Endodermal cell (in vitro differentiated cells): ENCODE measurements around the gene FDXR. TPM values are rescaled to one million over a fixed set of nuclear protein-coding genes. Genes with fewer than 3 reads are reported as not detected.

Source experiments
- DNase-seq: peaks from one replicate; pipeline ENCODE4 v3.0.0-alpha.2; 2017
- H3K27ac ChIP-seq: 2 replicates; pipeline ENCODE4 v1.5.1; 2013; ENCODE audit warnings: mild to moderate bottlenecking, low read depth, low read length, moderate library complexity
- H3K27me3 ChIP-seq: 2 replicates; pipeline ENCODE4 v1.6.1; 2013; ENCODE audit warnings: mild to moderate bottlenecking, low read length, moderate library complexity; ENCODE audit not compliant: insufficient read depth, control insufficient read depth, poor library complexity, severe bottlenecking
- H3K36me3 ChIP-seq: 2 replicates; pipeline ENCODE4 v1.7.0; 2013; ENCODE audit warnings: mild to moderate bottlenecking, low read length, moderate library complexity; ENCODE audit not compliant: control insufficient read depth, insufficient read depth
- H3K4me1 ChIP-seq: one replicate; pipeline ENCODE4 v1.7.0; 2013; ENCODE audit warnings: low read length; ENCODE audit not compliant: control insufficient read depth, insufficient read depth
- H3K4me3 ChIP-seq: 2 replicates; pipeline ENCODE4 v1.5.1; 2013; ENCODE audit warnings: mild to moderate bottlenecking, low read length, moderate library complexity
- H3K9ac ChIP-seq: 2 replicates; pipeline ENCODE4 v1.6.1; 2013; ENCODE audit warnings: mild to moderate bottlenecking, low read length, moderate library complexity; ENCODE audit not compliant: poor library complexity, severe bottlenecking; ENCODE audit errors: extremely low read depth
- H3K9me3 ChIP-seq: 2 replicates; pipeline ENCODE4 v1.6.1; 2013; ENCODE audit warnings: mild to moderate bottlenecking, low read length, moderate library complexity; ENCODE audit not compliant: control insufficient read depth
- H3K27ac Mint-ChIP-seq: 2 replicates; pipeline ENCODE4 v1.8.0; 2020; ENCODE audit warnings: mixed read lengths
- H3K27me3 Mint-ChIP-seq: 2 replicates; pipeline ENCODE4 v1.8.0; 2021; ENCODE audit warnings: mild to moderate bottlenecking, mixed read lengths; ENCODE audit not compliant: insufficient read depth
- H3K36me3 Mint-ChIP-seq: 2 replicates; pipeline ENCODE4 v1.8.0; 2020; ENCODE audit warnings: low read depth, mixed read lengths
- H3K4me1 Mint-ChIP-seq: 2 replicates; pipeline ENCODE4 v1.8.0; 2020; ENCODE audit warnings: mixed read lengths
- H3K4me3 Mint-ChIP-seq: 2 replicates; pipeline ENCODE4 v1.8.0; 2020; ENCODE audit warnings: mild to moderate bottlenecking, moderate library complexity, mixed read lengths
- H3K9me3 Mint-ChIP-seq: 2 replicates; pipeline ENCODE4 v1.8.0; 2020; ENCODE audit warnings: mild to moderate bottlenecking, mixed read lengths
- CTCF ChIP-seq: fragments of 200-600 bp; sonication (generic); conservative IDR thresholded peaks from 2 replicates; pipeline ENCODE4 v1.5.0; 2021; ENCODE audit warnings: antibody characterized with exemption, mild to moderate bottlenecking
- WGBS, 2 experiments: methylation state at CpG; one replicate each; pipeline versions ENCODE4 v1.1.5 to v1.1.7; 2013; ENCODE audit warnings: missing lambda C conversion rate in 2 of 2, mixed read lengths in 1 of 2; ENCODE audit not compliant: insufficient coverage in 1 of 2, insufficient read length in 1 of 2; 5-methylcytosine and 5-hydroxymethylcytosine counted together
- total RNA-seq, 2 donors: library from RNA; stranded (reverse); fragmentation: NEBNext Ultra II Directional in 1 of 2; extraction: Animal tissue kit (Norgen Biotek cat#: 25700) in 1 of 2; gene quantifications; 2 replicates in 1 of 2; 3 replicates in 1 of 2; pipeline ENCODE4 v1.2.1, GENCODE V29; 2021

FDXR gene
- total RNA-seq, 2 donors from 2014 or later, result 17.3 to 19.4 TPM

GRCh38 chr17:74892974-74893911 is 20.4 kb upstream of the FDXR start, which contains the start of gene FADS6:
Gene FADS6, minus strand, starts transcription at chr17:74893633. Its CDS starts 38 bp downstream, at chr17:74893595.
- Histone ChIP-seq H3K9ac (no peak within 1 kb of the TSS), H3K4me3 (peak within 1 kb of the TSS; percentile 71), H3K9me3 (no peaks in the 10 kb centered on the region), H3K36me3 (no peaks in the 10 kb centered on the region), H3K4me1 (no peaks in the 10 kb centered on the region), H3K27me3 (peaks cover 59% of the 10 kb centered on the region), H3K27ac (no peak within 1 kb of the TSS)
- Mint-ChIP-seq H3K27ac (peak within 1 kb of the TSS; percentile 78), H3K4me3 (peak within 1 kb of the TSS; percentile 56), H3K9me3 (no peaks in the 10 kb centered on the region), H3K36me3 (no peaks in the 10 kb centered on the region), H3K4me1 (peaks cover 8% of the 10 kb centered on the region), H3K27me3 (peaks cover 59% of the 10 kb centered on the region)
- 4 to 11% methylated on average over 47 to 86 of the region's 86 CpGs for WGBS, 2 experiments
- peak; percentile 86 for DNase-seq
- TF ChIP-seq CTCF, result no peak

- peaks cover 8% of the 10 kb centered on the region for H3K4me1 Mint-ChIP-seq
- Histone ChIP-seq H3K36me3 (no peaks in the 10 kb centered on the region), H3K4me1 (no peaks in the 10 kb centered on the region), H3K9ac (no peak overlapping the region), H3K27ac (no peak overlapping the region), H3K4me3 (no peak overlapping the region), H3K9me3 (no peaks in the 10 kb centered on the region), H3K27me3 (peaks cover 55% of the 10 kb centered on the region)
- H3K9me3 Mint-ChIP-seq, result no peaks in the 10 kb centered on the region
- peak; percentile 62 for DNase-seq
- no peaks in the 10 kb centered on the region for H3K36me3 Mint-ChIP-seq
- peaks cover 58% of the 10 kb centered on the region for H3K27me3 Mint-ChIP-seq
- TF ChIP-seq CTCF, result peak; percentile 46
- H3K4me3 Mint-ChIP-seq, result peak overlapping the region; percentile 56
- H3K27ac Mint-ChIP-seq, result no peak overlapping the region
- 89% methylated on average over 9 to 20 of the region's 20 CpGs for WGBS, 2 experiments
These were observed 19.4 kb upstream of the FDXR start for GRCh38 chr17:74892013-74892841.

GRCh38 chr17:74890554-74890953 is 17.8 kb upstream of the FDXR start:
- Histone ChIP-seq H3K27me3 (peaks cover 47% of the 10 kb centered on the region), H3K36me3 (no peaks in the 10 kb centered on the region), H3K9me3 (no peaks in the 10 kb centered on the region), H3K9ac (no peak overlapping the region), H3K4me3 (no peak overlapping the region), H3K4me1 (no peaks in the 10 kb centered on the region), H3K27ac (no peak overlapping the region)
- H3K27me3 Mint-ChIP-seq, result peaks cover 51% of the 10 kb centered on the region
- TF ChIP-seq CTCF, result no peak
- no peak overlapping the region for H3K4me3 Mint-ChIP-seq
- no peak for DNase-seq
- H3K9me3 Mint-ChIP-seq, result no peaks in the 10 kb centered on the region
- peaks cover 8% of the 10 kb centered on the region for H3K4me1 Mint-ChIP-seq
- H3K36me3 Mint-ChIP-seq, result no peaks in the 10 kb centered on the region
- H3K27ac Mint-ChIP-seq, result no peak overlapping the region
- 93 to 100% methylated on average over 5 to 7 of the region's 7 CpGs for WGBS, 2 experiments
